HepG2 (cell line): ENCODE results near the gene MUTYH. TPM values are rescaled to one million over a fixed set of nuclear protein-coding genes. Genes with fewer than 3 reads are reported as not detected.

Experiments used
- ATAC-seq: fragments of 200-7000 bp; cut with Tn5 transposase; 3 replicates; pipeline ENCODE4 v1.9.1; 2020; ENCODE audit warnings: mild to moderate bottlenecking, moderate library complexity
- BruUV-seq: library from RNA; stranded (reverse); fragments of 400-500 nt; replicated peaks from 2 replicates; lab custom pipeline; 2021; lab: Mats Ljungman, UMichigan
- CTCF ChIA-PET: fragments of 300-600 bp; formaldehyde crosslinking; extraction: SDS; loops from one replicate; lab custom pipeline; 2021; ENCODE audit warnings: low total read pairs, inconsistent platforms, low intra/inter-chr PET ratio; lab: Yijun Ruan, JAX
- POLR2A ChIA-PET: fragments of 350-600 bp; sonication (Branson Sonifier 250); formaldehyde crosslinking; loops from one replicate; lab custom pipeline; 2020; ENCODE audit warnings: antibody characterized with exemption, inconsistent platforms; lab: Yijun Ruan, JAX
- DNase-seq: peaks from one replicate; pipeline ENCODE4 v3.0.0-alpha.2; 2015; ENCODE audit warnings: low spot score
- FAIRE-seq: peaks from 3 replicates; lab custom pipeline; 2011; peaks lifted over from hg19 to GRCh38; lab: Jason Lieb, UNC
- H2AFZ ChIP-seq: one replicate; pipeline ENCODE4 v1.6.1; 2011; ENCODE audit warnings: low read length, inconsistent platforms
- H3K27ac ChIP-seq: fragments of 300-600 bp; 3 replicates; pipeline ENCODE4 v1.8.0; 2011; ENCODE audit warnings: mixed run types, mild to moderate bottlenecking, mixed read lengths, low read length, inconsistent platforms; ENCODE audit not compliant: insufficient read depth; ENCODE audit errors: extremely low read length
- H3K27me3 ChIP-seq, 2 experiments: fragments of 200-600 bp in 1 of 2; 2 replicates in 1 of 2; 3 replicates in 1 of 2; pipeline versions ENCODE4 v1.6.0 to v1.8.0; 2011; ENCODE audit warnings: low read length in 2 of 2, mild to moderate bottlenecking in 2 of 2, moderate library complexity in 2 of 2, inconsistent platforms in 1 of 2; ENCODE audit not compliant: insufficient read depth in 2 of 2, control insufficient read depth in 1 of 2
- H3K36me3 ChIP-seq, 2 experiments: fragments of 200-600 bp in 1 of 2; replicated peaks in 1 of 2; 2 replicates in 1 of 2; 3 replicates in 1 of 2; pipeline versions ENCODE4 v1.5.1 to v1.8.0; 2011; ENCODE audit warnings: low read length in 2 of 2, inconsistent platforms in 1 of 2; ENCODE audit not compliant: insufficient read depth in 2 of 2, control insufficient read depth in 1 of 2
- H3K4me1 ChIP-seq: 2 replicates; pipeline ENCODE4 v1.5.1; 2012; ENCODE audit warnings: low read length, inconsistent platforms; ENCODE audit not compliant: insufficient read depth
- H3K4me2 ChIP-seq: 2 replicates; pipeline ENCODE4 v1.6.0; 2011; ENCODE audit warnings: low read depth, low read length, inconsistent platforms
- H3K4me3 ChIP-seq, 3 experiments: fragments of 200-600 bp in 1 of 3; sonication (generic), shearing (Covaris generic) in 1 of 3; replicated peaks in 1 of 3; 2 replicates each; pipeline ENCODE4 v1.5.1; 2011 to 2016; ENCODE audit warnings: low read length in 3 of 3, inconsistent platforms in 2 of 3, low read depth in 2 of 3, mild to moderate bottlenecking in 2 of 3, control low read depth in 1 of 3, mixed read lengths in 1 of 3; ENCODE audit not compliant: insufficient read depth in 1 of 3
- H3K79me2 ChIP-seq: one replicate; pipeline ENCODE4 v1.6.1; 2011; ENCODE audit warnings: low read length, inconsistent platforms; ENCODE audit not compliant: insufficient read depth
- H3K9ac ChIP-seq: 2 replicates; pipeline ENCODE4 v1.6.0; 2011; ENCODE audit warnings: mild to moderate bottlenecking, low read depth, low read length, inconsistent platforms; ENCODE audit not compliant: insufficient read depth
- H3K9me3 ChIP-seq: 2 replicates; pipeline ENCODE4 v1.5.1; 2012; ENCODE audit warnings: mild to moderate bottlenecking, low read length
- H4K20me1 ChIP-seq: 2 replicates; pipeline ENCODE4 v1.6.0; 2011; ENCODE audit warnings: inconsistent platforms, mild to moderate bottlenecking, low read length, moderate library complexity; ENCODE audit not compliant: insufficient read depth
- CHD2 ChIP-seq: IDR thresholded peaks from 2 replicates; pipeline ENCODE4 v1.6.1; 2011; ENCODE audit warnings: low read depth, low read length, improper control_type of control experiment
- PHF5A ChIP-seq: IDR thresholded peaks from one replicate; pipeline ENCODE4 v1.6.1; 2018; ENCODE audit warnings: low read depth, missing genetic modification reagents; ENCODE audit not compliant: unreplicated experiment
- SETDB1 ChIP-seq: sonication (generic); formaldehyde crosslinking; IDR thresholded peaks from 2 replicates; pipeline ENCODE4 v1.5.1; 2020; ENCODE audit warnings: missing genetic modification reagents, mild to moderate bottlenecking, borderline replicate concordance
- SYNCRIP ChIP-seq: fragments of 200-400 bp; formaldehyde crosslinking; IDR thresholded peaks from 2 replicates; pipeline ENCODE4 v1.6.1; 2018; ENCODE audit warnings: mild to moderate bottlenecking, low read depth, low read length; ENCODE audit not compliant: insufficient read depth
- ZNF143 ChIP-seq: sonication (generic); formaldehyde crosslinking; IDR thresholded peaks from 2 replicates; pipeline ENCODE4 v1.4.0; 2020; ENCODE audit warnings: missing genetic modification reagents
- ZNF550 ChIP-seq: sonication (generic); formaldehyde crosslinking; IDR thresholded peaks from 2 replicates; pipeline ENCODE4 v1.4.0; 2020; ENCODE audit warnings: mild to moderate bottlenecking, missing genetic modification reagents, borderline replicate concordance
- ZNF558 ChIP-seq: sonication (generic); formaldehyde crosslinking; IDR thresholded peaks from 2 replicates; pipeline ENCODE4 v1.9.0; 2022; ENCODE audit warnings: mild to moderate bottlenecking, missing genetic modification reagents, borderline replicate concordance
- ZNF614 ChIP-seq: IDR thresholded peaks from 2 replicates; pipeline ENCODE4 v1.6.1; 2018; ENCODE audit warnings: missing biosample characterization, missing genetic modification reagents, inconsistent platforms, borderline replicate concordance
- ZNF841 ChIP-seq: sonication (generic); formaldehyde crosslinking; IDR thresholded peaks from 2 replicates; pipeline ENCODE4 v1.8.1; 2023; ENCODE audit warnings: missing genetic modification reagents, borderline replicate concordance
- ZSCAN25 ChIP-seq: sonication (generic); formaldehyde crosslinking; IDR thresholded peaks from 2 replicates; pipeline ENCODE4 v1.8.0; 2022; ENCODE audit warnings: mild to moderate bottlenecking, missing genetic modification reagents
- WGBS: methylation state at CpG from one replicate; pipeline ENCODE4 v1.1.6; 2017; ENCODE audit warnings: low lambda C conversion rate; 5-methylcytosine and 5-hydroxymethylcytosine counted together
- in situ Hi-C: cut with HindIII; loops from 2 replicates; pipeline ENCODE4 v1.10.0; 2017; ENCODE audit warnings: low pct_unique_long_range_greater_than_20kb; ENCODE audit not compliant: extremely low pct_ligation_motif_present
- intact Hi-C: fragments of 100-400 bp; cut with micrococcal nuclease; formaldehyde crosslinking; loops from one replicate; pipeline ENCODE4 v1.10.0; 2022; ENCODE audit not compliant: unreplicated experiment
- polyA plus RNA-seq, 8 experiments: library from polyadenylated mRNA; depleted of rRNA in 3 of 8; stranded (reverse) in 7 of 8; unstranded in 1 of 8; fragments of >200 nt; fragmentation: Illumina TruSeq in 4 of 8; extraction: Trizol in 4 of 8; gene quantifications; 2 replicates each; pipeline versions ENCODE4 v1.2.1 to v1.2.3, GENCODE V29; 2011 to 2016; ENCODE audit warnings: low read depth in 4 of 8, missing spikeins in 1 of 8, mixed read lengths in 1 of 8; ENCODE audit not compliant: insufficient read depth in 1 of 8
- total RNA-seq, 5 experiments: library from RNA; depleted of rRNA; stranded (reverse); fragments of >200 nt; fragmentation: Illumina TruSeq; extraction: Trizol; gene quantifications; 2 replicates each; pipeline ENCODE4 v1.2.3, GENCODE V29; 2016; ENCODE audit warnings: low read depth in 1 of 5
- TF ChIP-seq, protein P1 (sequence below): sonication (generic); formaldehyde crosslinking; conservative IDR thresholded peaks from 2 replicates; pipeline ENCODE4 v1.4.0; 2020; ENCODE audit warnings: missing genetic modification reagents
- TF ChIP-seq, protein P2 (sequence below): sonication (generic); formaldehyde crosslinking; IDR thresholded peaks from 2 replicates; pipeline ENCODE4 v1.4.0; 2020; ENCODE audit warnings: mild to moderate bottlenecking, missing genetic modification reagents, borderline replicate concordance

The MUTYH gene
- total and polyA plus RNA-seq, 2 of the 13 experiments (the other 11 are each of a cell fraction or from before 2014, with no cell fraction given) = 16.3 to 17.1 TPM

DNA sequence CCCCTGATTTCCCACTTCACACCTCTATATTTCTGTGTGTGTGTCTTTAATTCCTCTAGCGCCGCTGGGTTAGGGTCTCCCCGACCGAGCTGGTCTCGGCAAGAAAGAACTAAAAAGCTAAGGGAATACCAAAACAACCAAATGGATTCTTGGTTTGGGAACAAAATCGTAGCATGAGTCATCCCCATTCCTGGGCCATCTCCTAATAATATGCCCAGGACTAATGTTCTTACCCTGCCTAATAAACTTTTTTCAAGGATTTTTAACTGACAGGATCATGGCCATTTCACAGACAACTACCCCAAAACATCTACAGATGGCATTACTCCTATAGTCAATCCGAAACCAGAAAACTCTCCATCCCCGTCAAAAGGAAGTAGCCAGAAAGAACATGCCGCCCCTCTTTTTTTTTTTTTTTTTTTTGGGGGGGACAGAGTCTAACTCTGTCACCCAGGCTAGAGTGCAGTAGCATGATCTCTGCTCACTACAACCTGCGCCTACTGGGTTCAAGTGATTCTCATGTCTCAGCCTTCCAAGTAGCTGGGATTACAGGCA, 17.7 kb downstream of the MUTYH start:
- no peak for ATAC-seq
- H3K4me3 ChIP-seq = no peak overlapping the region
- 88% methylated on average over 10 of the region's 10 CpGs for WGBS
- no peak overlapping the region for H2AFZ ChIP-seq
- no peaks in the 10 kb centered on the region for H3K9me3 ChIP-seq
- intact Hi-C loops = no loop called here
- H3K9ac ChIP-seq = no peak overlapping the region
- 0 out of 5 replicates have a peak, but pooled peaks cover 0 to 2% of the 10 kb centered on the region in 2 experiments for H3K27me3 ChIP-seq
- no peak overlapping the region for H3K27ac ChIP-seq
- in situ Hi-C loops = no loop called here
- no peak for DNase-seq
- FAIRE-seq = no peak
- ChIA-PET POLR2A (interaction anchor here (1.4 kb wide), 1 partner anchor 19 kb away, joined by 5 read pairs; no protein-coding TSS in a partner anchor), CTCF (no interaction called here)
- H3K4me1 ChIP-seq = peaks cover 30% of the 10 kb centered on the region
- no TSS peak for BruUV-seq
- no peak overlapping the region for H3K4me2 ChIP-seq
- no peaks in the 10 kb centered on the region for H3K36me3 ChIP-seq
- TF ChIP-seq ZNF841 (CRISPR knock-in tag) (no peak), PHF5A (no peak), SETDB1 (CRISPR knock-in tag) (no peak), ZSCAN25 (no peak)
- TF ChIP-seq, protein P1, sequence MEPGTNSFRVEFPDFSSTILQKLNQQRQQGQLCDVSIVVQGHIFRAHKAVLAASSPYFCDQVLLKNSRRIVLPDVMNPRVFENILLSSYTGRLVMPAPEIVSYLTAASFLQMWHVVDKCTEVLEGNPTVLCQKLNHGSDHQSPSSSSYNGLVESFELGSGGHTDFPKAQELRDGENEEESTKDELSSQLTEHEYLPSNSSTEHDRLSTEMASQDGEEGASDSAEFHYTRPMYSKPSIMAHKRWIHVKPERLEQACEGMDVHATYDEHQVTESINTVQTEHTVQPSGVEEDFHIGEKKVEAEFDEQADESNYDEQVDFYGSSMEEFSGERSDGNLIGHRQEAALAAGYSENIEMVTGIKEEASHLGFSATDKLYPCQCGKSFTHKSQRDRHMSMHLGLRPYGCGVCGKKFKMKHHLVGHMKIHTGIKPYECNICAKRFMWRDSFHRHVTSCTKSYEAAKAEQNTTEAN (CRISPR knock-in tag) = no peak
- no peaks in the 10 kb centered on the region for H4K20me1 ChIP-seq
- no peaks in the 10 kb centered on the region for H3K79me2 ChIP-seq

DNA sequence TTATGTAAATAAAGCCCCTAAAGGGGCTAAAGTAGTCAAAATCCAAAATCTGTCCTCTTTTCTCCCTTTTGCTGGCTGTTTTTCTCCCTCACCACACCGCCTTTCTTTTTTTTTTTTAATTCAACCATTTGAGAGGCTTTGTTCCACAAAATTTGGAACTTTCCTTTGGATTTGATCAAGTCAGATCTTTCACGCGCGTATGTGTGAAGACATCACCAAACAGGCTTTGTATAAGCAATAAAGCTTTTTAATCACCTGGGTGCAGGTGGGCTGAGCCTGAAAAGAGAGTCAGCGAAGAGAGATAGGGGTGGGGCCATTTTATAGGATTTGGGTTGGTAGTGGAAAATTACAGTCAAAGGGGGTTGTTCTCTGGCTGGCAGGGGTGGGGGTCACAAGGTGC, 18.8 kb downstream of the MUTYH start:
- in situ Hi-C loops = no loop called here
- Histone ChIP-seq H3K9me3 (no peaks in the 10 kb centered on the region), H3K27me3 (peaks cover 0 to 2% of the 10 kb centered on the region in 2 experiments; a peak in 1 of 5 replicates), H4K20me1 (no peaks in the 10 kb centered on the region), H3K79me2 (no peaks in the 10 kb centered on the region), H3K36me3 (no peaks in the 10 kb centered on the region), H3K4me3 (no peak overlapping the region), H3K4me1 (peaks cover 30% of the 10 kb centered on the region), H2AFZ (no peak overlapping the region), H3K4me2 (peak overlapping the region; percentile 13; the same call in 1 of the 2 replicates), H3K9ac (no peak overlapping the region), H3K27ac (no peak overlapping the region)
- no peak for FAIRE-seq
- no peak for DNase-seq
- intact Hi-C loops = no loop called here
- ATAC-seq = no peak
- WGBS = 95% methylated on average over 5 of the region's 5 CpGs
- POLR2A ChIA-PET = interaction anchor here (1.2 to 3.2 kb wide), 2 partner anchors 15 to 18 kb away, joined by 3 to 16 read pairs; partner anchors contain the start of genes MUTYH and TOE1
- no TSS peak for BruUV-seq
- CTCF ChIA-PET = no interaction called here
- TF ChIP-seq, protein P2, sequence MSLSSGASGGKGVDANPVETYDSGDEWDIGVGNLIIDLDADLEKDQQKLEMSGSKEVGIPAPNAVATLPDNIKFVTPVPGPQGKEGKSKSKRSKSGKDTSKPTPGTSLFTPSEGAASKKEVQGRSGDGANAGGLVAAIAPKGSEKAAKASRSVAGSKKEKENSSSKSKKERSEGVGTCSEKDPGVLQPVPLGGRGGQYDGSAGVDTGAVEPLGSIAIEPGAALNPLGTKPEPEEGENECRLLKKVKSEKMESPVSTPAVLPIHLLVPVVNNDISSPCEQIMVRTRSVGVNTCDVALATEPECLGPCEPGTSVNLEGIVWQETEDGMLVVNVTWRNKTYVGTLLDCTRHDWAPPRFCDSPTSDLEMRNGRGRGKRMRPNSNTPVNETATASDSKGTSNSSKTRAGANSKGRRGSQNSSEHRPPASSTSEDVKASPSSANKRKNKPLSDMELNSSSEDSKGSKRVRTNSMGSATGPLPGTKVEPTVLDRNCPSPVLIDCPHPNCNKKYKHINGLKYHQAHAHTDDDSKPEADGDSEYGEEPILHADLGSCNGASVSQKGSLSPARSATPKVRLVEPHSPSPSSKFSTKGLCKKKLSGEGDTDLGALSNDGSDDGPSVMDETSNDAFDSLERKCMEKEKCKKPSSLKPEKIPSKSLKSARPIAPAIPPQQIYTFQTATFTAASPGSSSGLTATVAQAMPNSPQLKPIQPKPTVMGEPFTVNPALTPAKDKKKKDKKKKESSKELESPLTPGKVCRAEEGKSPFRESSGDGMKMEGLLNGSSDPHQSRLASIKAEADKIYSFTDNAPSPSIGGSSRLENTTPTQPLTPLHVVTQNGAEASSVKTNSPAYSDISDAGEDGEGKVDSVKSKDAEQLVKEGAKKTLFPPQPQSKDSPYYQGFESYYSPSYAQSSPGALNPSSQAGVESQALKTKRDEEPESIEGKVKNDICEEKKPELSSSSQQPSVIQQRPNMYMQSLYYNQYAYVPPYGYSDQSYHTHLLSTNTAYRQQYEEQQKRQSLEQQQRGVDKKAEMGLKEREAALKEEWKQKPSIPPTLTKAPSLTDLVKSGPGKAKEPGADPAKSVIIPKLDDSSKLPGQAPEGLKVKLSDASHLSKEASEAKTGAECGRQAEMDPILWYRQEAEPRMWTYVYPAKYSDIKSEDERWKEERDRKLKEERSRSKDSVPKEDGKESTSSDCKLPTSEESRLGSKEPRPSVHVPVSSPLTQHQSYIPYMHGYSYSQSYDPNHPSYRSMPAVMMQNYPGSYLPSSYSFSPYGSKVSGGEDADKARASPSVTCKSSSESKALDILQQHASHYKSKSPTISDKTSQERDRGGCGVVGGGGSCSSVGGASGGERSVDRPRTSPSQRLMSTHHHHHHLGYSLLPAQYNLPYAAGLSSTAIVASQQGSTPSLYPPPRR = no peak
- no peak for TF ChIP-seq ZNF143 (CRISPR knock-in tag)
- no peak for TF ChIP-seq ZNF614 (CRISPR knock-in tag)
- no peak for TF ChIP-seq CHD2
- TF ChIP-seq ZNF550 = no peak
- TF ChIP-seq SYNCRIP = no peak
- TF ChIP-seq ZNF558 (CRISPR knock-in tag) = no peak
